B cell (primary cell): ENCODE measurements around the gene CDHR5.

ENCODE experiments used
- EZH2 ChIP-seq: IDR thresholded peaks from 2 replicates; pipeline ENCODE4 v1.6.1; 2012; ENCODE audit warnings: borderline replicate concordance, low read depth, mild to moderate bottlenecking, moderate library complexity, low read length; ENCODE audit not compliant: insufficient read depth, poor library complexity, severe bottlenecking
- TF ChIP-seq, protein P1 (sequence below): fragments of 200-600 bp; IDR thresholded peaks from one replicate; pipeline ENCODE4 v1.8.0; 2022; ENCODE audit warnings: antibody characterized with exemption, mild to moderate bottlenecking

DNA sequence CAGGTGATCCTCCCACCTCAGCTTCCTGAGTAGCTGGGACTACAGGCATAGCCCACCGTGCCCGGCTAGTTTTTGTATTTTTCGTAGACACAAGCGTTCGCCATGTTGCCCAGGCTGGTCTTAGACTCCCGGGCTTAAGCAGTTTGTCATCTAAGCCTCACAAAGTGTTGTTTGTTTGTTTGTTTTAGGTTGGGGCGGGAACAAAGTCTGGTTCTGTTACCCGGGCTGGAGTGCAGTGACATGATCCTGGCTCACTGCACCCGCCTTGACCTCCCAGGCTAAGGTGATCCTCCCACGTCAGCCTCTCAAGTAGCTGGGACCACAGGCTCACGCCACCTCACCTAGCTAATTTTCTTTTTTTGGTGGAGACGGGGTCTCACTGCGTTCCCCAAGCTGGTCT, 21.6 kb downstream of the CDHR5 start:
- TF ChIP-seq, protein P1, sequence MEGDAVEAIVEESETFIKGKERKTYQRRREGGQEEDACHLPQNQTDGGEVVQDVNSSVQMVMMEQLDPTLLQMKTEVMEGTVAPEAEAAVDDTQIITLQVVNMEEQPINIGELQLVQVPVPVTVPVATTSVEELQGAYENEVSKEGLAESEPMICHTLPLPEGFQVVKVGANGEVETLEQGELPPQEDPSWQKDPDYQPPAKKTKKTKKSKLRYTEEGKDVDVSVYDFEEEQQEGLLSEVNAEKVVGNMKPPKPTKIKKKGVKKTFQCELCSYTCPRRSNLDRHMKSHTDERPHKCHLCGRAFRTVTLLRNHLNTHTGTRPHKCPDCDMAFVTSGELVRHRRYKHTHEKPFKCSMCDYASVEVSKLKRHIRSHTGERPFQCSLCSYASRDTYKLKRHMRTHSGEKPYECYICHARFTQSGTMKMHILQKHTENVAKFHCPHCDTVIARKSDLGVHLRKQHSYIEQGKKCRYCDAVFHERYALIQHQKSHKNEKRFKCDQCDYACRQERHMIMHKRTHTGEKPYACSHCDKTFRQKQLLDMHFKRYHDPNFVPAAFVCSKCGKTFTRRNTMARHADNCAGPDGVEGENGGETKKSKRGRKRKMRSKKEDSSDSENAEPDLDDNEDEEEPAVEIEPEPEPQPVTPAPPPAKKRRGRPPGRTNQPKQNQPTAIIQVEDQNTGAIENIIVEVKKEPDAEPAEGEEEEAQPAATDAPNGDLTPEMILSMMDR = no peak
- no peak for TF ChIP-seq EZH2
